IgD-negative memory B cell (primary cell): ENCODE data around the gene SNCAIP. TPM values are rescaled to one million over a fixed set of nuclear protein-coding genes. Genes with fewer than 3 reads are reported as not detected.

Experiments used
- H3K27ac Mint-ChIP-seq, 3 donors: one replicate each; pipeline ENCODE4 v1.8.0; 2020 to 2022; ENCODE audit warnings: mild to moderate bottlenecking in 3 of 3, mixed read lengths in 3 of 3, moderate library complexity in 1 of 3
- H3K27me3 Mint-ChIP-seq: one replicate; pipeline ENCODE4 v1.8.0; 2021; ENCODE audit warnings: mixed read lengths
- H3K36me3 Mint-ChIP-seq: one replicate; pipeline ENCODE4 v1.8.0; 2020; ENCODE audit warnings: mild to moderate bottlenecking, mixed read lengths
- H3K4me1 Mint-ChIP-seq, 3 donors: one replicate each; pipeline ENCODE4 v1.8.0; 2020 to 2022; ENCODE audit warnings: mixed read lengths in 3 of 3, mild to moderate bottlenecking in 1 of 3
- H3K4me3 Mint-ChIP-seq, 4 donors: one replicate each; pipeline ENCODE4 v1.8.0; 2020 to 2022; ENCODE audit warnings: mild to moderate bottlenecking in 4 of 4, mixed read lengths in 4 of 4, moderate library complexity in 3 of 4
- H3K9me3 Mint-ChIP-seq, 3 donors: one replicate each; pipeline ENCODE4 v1.8.0; 2020 to 2021; ENCODE audit warnings: mixed read lengths in 3 of 3, mild to moderate bottlenecking in 1 of 3
- polyA plus RNA-seq: library from polyadenylated mRNA; unstranded; fragments of 300-500 nt; fragmentation: Illumina TruSeq; gene quantifications from one replicate; pipeline ENCODE4 v1.2.3, GENCODE V29; 2021

The SNCAIP gene
- polyA plus RNA-seq, 1 donor from 2014 or later = not detected

- Mint-ChIP-seq H3K4me3 (no peak overlapping the region), H3K27ac (peak overlapping the region in 1 of 3 donors; percentile 29), H3K36me3 (no peaks in the 10 kb centered on the region), H3K4me1 (peaks cover 0 to 2% (median 0%) of the 10 kb centered on the region in 3 donors), H3K9me3 (peaks cover 0 to 2% (median 0%) of the 10 kb centered on the region in 3 donors), H3K27me3 (peaks cover 5% of the 10 kb centered on the region)
Observed at GRCh38 chr5:122301016-122301415, 11.0 kb upstream of the SNCAIP start.

- peaks cover 1% of the 10 kb centered on the region for H3K27me3 Mint-ChIP-seq
- H3K4me1 Mint-ChIP-seq = no peaks in the 10 kb centered on the region
- no peaks in the 10 kb centered on the region for H3K36me3 Mint-ChIP-seq
- peaks cover 0 to 2% (median 0%) of the 10 kb centered on the region in 3 donors for H3K9me3 Mint-ChIP-seq
- no peak overlapping the region for H3K4me3 Mint-ChIP-seq
- H3K27ac Mint-ChIP-seq = no peak overlapping the region
Observed at GRCh38 chr5:122304471-122305215, 7.4 kb upstream of the SNCAIP start.

DNA sequence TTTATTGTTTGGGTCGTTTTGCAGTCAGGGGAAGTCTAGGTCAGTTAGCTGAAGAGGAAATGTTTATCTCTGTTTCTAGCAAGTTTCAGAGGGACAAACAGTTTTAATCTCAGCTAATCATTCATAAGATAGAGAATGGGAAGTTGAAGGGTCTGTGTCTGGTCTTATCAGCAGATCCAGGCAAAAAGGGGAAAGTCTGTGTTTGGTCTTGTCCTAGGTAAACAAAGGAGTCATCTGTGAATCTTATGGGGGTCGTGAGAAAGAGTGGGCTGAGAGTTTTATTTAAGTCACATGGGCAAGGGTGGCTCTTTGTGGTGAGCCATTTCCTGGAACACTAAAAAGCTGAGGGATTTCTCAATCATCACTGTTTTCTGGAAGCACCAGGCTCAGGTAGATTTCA is 5.6 kb upstream of the SNCAIP start:
- peaks cover 0 to 2% (median 0%) of the 10 kb centered on the region in 3 donors for H3K9me3 Mint-ChIP-seq
- H3K27ac Mint-ChIP-seq = no peak overlapping the region
- no peaks in the 10 kb centered on the region for H3K36me3 Mint-ChIP-seq
- H3K4me3 Mint-ChIP-seq = no peak overlapping the region
- no peaks in the 10 kb centered on the region for H3K4me1 Mint-ChIP-seq
- H3K27me3 Mint-ChIP-seq = peaks cover 14% of the 10 kb centered on the region

GRCh38 chr5:122310889-122311288 is 1.1 kb upstream of the SNCAIP start:
- Mint-ChIP-seq H3K27me3 (peaks cover 34% of the 10 kb centered on the region), H3K27ac (no peak overlapping the region), H3K9me3 (peaks cover 0 to 7% (median 0%) of the 10 kb centered on the region in 3 donors), H3K4me1 (peaks cover 0 to 9% (median 1%) of the 10 kb centered on the region in 3 donors), H3K36me3 (no peaks in the 10 kb centered on the region), H3K4me3 (peak overlapping the region in 2 of 4 donors; percentile 49 to 70)

- H3K9me3 Mint-ChIP-seq = peaks cover 0 to 7% (median 0%) of the 10 kb centered on the region in 3 donors
- peaks cover 0 to 9% (median 1%) of the 10 kb centered on the region in 3 donors for H3K4me1 Mint-ChIP-seq
- no peaks in the 10 kb centered on the region for H3K36me3 Mint-ChIP-seq
- no peak overlapping the region for H3K27ac Mint-ChIP-seq
- H3K4me3 Mint-ChIP-seq = peak overlapping the region in 2 of 4 donors; percentile 70 to 71
- H3K27me3 Mint-ChIP-seq = peaks cover 35% of the 10 kb centered on the region
Observed at GRCh38 chr5:122311497-122311960, 508 bp upstream of the SNCAIP start.

- Mint-ChIP-seq H3K9me3 (peaks cover 0 to 7% (median 0%) of the 10 kb centered on the region in 3 donors), H3K4me3 (peak overlapping the region in 3 of 4 donors; percentile 51 to 91 (median 78)), H3K27ac (no peak overlapping the region), H3K27me3 (peaks cover 40% of the 10 kb centered on the region), H3K36me3 (no peaks in the 10 kb centered on the region), H3K4me1 (peaks cover 0 to 9% (median 1%) of the 10 kb centered on the region in 3 donors)
Observed at GRCh38 chr5:122312591-122313406, 762 bp downstream of the SNCAIP start.

GRCh38 chr5:122314036-122314435 is 2.0 kb downstream of the SNCAIP start:
- Mint-ChIP-seq H3K4me1 (peaks cover 0 to 9% (median 1%) of the 10 kb centered on the region in 3 donors), H3K27ac (no peak overlapping the region), H3K27me3 (peaks cover 42% of the 10 kb centered on the region), H3K9me3 (peaks cover 0 to 7% (median 0%) of the 10 kb centered on the region in 3 donors), H3K36me3 (no peaks in the 10 kb centered on the region), H3K4me3 (no peak overlapping the region)

GRCh38 chr5:122315521-122315920 is 3.5 kb downstream of the SNCAIP start:
- Mint-ChIP-seq H3K9me3 (peaks cover 0 to 5% (median 0%) of the 10 kb centered on the region in 3 donors), H3K4me3 (no peak overlapping the region), H3K36me3 (no peaks in the 10 kb centered on the region), H3K27me3 (peaks cover 38% of the 10 kb centered on the region), H3K27ac (no peak overlapping the region), H3K4me1 (peaks cover 0 to 9% (median 1%) of the 10 kb centered on the region in 3 donors)

GRCh38 chr5:122316656-122317055 is 4.6 kb downstream of the SNCAIP start:
- H3K9me3 Mint-ChIP-seq = peaks cover 0 to 5% (median 0%) of the 10 kb centered on the region in 3 donors
- H3K4me1 Mint-ChIP-seq = peaks cover 0 to 9% (median 1%) of the 10 kb centered on the region in 3 donors
- no peak overlapping the region for H3K27ac Mint-ChIP-seq
- H3K36me3 Mint-ChIP-seq = no peaks in the 10 kb centered on the region
- H3K4me3 Mint-ChIP-seq = no peak overlapping the region
- H3K27me3 Mint-ChIP-seq = peaks cover 29% of the 10 kb centered on the region

DNA sequence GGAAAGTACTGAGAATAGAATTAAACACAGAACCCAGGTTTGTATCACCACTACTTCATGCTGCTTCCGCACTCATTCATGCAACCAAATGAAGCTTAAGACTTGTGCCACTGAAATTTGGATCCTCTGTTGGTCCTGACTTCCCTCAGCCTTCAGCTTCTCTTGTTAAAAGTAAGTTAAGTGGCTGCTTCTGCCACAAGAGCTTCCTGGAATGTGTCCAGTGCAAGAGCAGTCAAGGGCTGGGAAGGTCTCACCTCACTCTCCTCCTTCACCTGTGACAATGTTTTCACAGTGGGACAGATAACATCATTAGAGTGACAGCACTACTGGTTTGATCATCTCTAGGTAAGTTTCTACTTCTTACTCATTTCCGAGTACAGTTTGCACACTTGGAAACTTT is 7.9 kb downstream of the SNCAIP start:
- H3K36me3 Mint-ChIP-seq = no peaks in the 10 kb centered on the region
- no peak overlapping the region for H3K4me3 Mint-ChIP-seq
- no peaks in the 10 kb centered on the region for H3K4me1 Mint-ChIP-seq
- peaks cover 17% of the 10 kb centered on the region for H3K27me3 Mint-ChIP-seq
- H3K9me3 Mint-ChIP-seq = peaks cover 0 to 2% (median 2%) of the 10 kb centered on the region in 3 donors
- no peak overlapping the region for H3K27ac Mint-ChIP-seq

GRCh38 chr5:122321921-122322320 is 9.9 kb downstream of the SNCAIP start:
- Mint-ChIP-seq H3K9me3 (peaks cover 0 to 2% (median 0%) of the 10 kb centered on the region in 3 donors), H3K4me1 (no peaks in the 10 kb centered on the region), H3K27me3 (peaks cover 9% of the 10 kb centered on the region), H3K36me3 (no peaks in the 10 kb centered on the region), H3K4me3 (no peak overlapping the region), H3K27ac (no peak overlapping the region)

- peaks cover 5% of the 10 kb centered on the region for H3K27me3 Mint-ChIP-seq
Observed at GRCh38 chr5:122322801-122323548, 10.9 kb downstream of the SNCAIP start.

DNA sequence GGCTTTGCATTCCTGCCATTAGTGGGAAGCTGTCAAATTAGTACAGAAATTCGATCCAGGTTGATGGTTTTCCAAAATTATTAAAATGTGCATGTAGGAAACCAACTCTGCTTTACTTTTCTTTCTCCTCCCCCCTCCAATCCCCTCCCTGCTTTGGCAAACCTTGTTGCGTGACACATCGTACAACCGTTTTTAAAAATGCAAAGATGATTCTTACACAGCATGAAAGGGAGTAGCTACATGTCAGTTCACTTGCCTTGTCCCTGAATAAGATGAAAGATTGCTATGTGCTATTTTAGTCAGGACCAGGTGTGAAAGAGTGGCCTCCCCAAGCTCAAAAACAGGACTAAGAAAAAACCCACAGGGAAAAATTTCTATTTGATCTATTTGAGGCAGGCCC is 11.7 kb downstream of the SNCAIP start:
- Mint-ChIP-seq H3K27ac (no peak overlapping the region), H3K27me3 (peaks cover 4% of the 10 kb centered on the region), H3K4me1 (no peaks in the 10 kb centered on the region), H3K36me3 (no peaks in the 10 kb centered on the region), H3K4me3 (no peak overlapping the region), H3K9me3 (peaks cover 0 to 9% (median 4%) of the 10 kb centered on the region in 3 donors)

More at GRCh38 chr5:122322801-122323548, 10.9 kb downstream of the SNCAIP start:
- no peak overlapping the region for H3K27ac Mint-ChIP-seq
- H3K4me1 Mint-ChIP-seq = no peaks in the 10 kb centered on the region
- no peaks in the 10 kb centered on the region for H3K36me3 Mint-ChIP-seq
- H3K9me3 Mint-ChIP-seq = peaks cover 0 to 4% (median 4%) of the 10 kb centered on the region in 3 donors
- no peak overlapping the region for H3K4me3 Mint-ChIP-seq

DNA sequence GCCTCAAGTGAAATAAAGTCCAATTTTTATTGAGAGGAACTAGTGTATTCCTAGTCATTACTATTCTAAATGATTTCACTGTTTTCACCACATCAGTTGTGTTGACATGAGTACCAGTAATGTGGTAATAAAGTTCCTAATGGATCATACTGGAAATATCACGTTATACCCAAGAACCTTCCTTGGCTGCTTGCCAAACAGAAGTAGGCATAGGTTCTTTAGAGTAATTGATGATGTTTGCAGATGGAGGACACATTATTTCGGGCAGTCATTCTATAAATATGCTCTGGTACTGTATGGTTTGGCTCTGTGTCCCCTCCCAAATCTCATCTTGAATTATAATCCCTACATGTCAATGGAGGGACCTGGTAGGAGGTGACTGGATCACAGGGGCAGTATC is 15.1 kb downstream of the SNCAIP start:
- H3K4me3 Mint-ChIP-seq = no peak overlapping the region
- H3K4me1 Mint-ChIP-seq = no peaks in the 10 kb centered on the region
- H3K27me3 Mint-ChIP-seq = peaks cover 1% of the 10 kb centered on the region
- H3K9me3 Mint-ChIP-seq = peaks cover 0 to 9% (median 4%) of the 10 kb centered on the region in 3 donors
- H3K27ac Mint-ChIP-seq = no peak overlapping the region
- H3K36me3 Mint-ChIP-seq = no peaks in the 10 kb centered on the region
